Activated CD4-positive, alpha-beta T cell treated with anti-CD3 and anti-CD28 coated beads for 4 hours (primary cell): Measurements from ENCODE around the gene CREB1.
A peak's percentile ranks its signal among the peaks of the same experiment; 100 is the strongest.
"Not testable (repeated sequence)": the region's sequence is repeated elsewhere in the genome, so short reads cannot be mapped to it uniquely, and the experiment has no call there.

Experiments
- DNase-seq, 2 donors: peaks; one replicate each; pipeline ENCODE4 v3.0.0-alpha.2; 2020

The CREB1 gene

DNA sequence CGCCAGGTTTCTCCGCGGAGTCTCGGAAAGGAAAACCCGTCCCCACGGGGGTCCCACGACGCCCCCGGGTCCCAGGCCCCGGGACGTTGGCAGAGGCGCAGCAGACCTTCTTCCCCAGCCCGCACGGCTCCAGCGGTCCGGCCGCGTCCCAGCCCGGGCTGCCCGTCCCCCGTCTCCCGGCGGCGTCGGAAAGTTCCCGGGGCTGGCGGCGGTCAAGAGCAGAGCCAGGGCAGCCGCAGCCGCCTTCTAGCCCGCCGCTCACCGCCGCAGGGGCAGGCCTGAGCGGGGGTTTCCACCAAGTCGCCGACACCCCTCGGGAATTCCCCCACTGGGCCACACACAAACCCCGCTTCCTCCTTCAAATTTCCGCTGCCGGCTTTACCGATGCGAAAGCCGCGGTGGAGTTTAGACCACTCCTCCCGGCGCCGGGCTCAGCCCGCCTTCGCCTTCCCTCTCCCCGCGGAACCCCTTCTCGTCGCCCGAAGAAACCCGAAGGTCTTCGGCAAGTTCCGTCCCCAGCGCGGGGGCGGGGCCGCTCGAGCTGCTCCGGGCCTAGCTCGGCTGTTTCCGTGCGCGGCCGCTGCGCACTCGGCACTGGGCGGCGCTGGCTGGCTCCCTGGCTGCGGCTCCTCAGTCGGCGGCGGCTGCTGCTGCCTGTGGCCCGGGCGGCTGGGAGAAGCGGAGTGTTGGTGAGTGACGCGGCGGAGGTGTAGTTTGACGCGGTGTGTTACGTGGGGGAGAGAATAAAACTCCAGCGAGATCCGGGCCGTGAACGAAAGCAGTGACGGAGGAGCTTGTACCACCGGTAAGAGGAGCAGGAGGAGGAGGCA is at the start of gene CREB1:
Gene CREB1 (plus strand): TSS at position 633 of the 830 bp plus-strand sequence. CDS start 25,674 bp downstream, outside the sequence.
- peak; percentile 99 to 100 for DNase-seq

DNA sequence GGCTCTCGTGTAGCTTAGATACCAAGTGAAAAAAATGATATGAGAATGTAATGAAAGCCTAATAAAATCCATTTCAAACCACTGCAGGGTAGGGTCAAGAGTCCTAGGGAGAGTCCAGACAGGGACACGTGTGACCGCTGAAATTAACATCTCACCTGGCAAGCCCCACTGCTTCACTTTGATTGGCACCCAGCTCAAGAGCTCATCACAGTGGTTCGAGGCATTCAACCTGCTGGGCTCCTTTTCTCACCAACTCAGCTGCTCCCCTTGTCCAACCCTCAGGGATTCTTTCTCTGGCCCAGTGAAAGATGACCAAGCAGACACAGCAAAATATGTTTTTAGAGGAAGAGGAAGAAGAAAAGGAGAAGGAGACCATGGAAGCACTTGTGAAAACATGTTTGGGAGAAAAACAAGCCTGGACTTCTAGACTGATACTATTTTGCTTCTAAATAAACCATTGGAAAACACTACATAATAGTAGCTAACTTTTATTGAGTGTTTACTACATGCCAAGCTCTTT is 49.2 kb upstream of the CREB1 start:
- DNase-seq, result no peak

DNA sequence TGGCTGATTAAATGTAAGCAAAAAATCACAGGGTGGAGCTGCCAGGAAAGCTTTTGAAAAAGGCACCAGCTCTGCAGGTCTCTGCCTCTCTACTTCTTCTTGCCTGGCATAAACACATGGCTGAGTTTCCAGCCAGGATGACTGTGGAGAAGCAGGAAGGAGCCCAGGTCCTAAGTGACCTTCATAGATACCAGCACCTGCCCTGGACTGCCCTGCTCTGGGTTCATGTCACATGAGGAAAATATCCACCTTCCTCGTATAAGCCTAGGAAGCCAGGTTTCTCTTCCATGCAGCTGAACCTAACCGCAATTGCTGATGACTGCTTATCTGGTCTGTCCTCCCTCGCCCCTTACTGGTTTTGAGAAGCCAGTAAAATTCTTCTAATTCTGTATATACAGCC is 47.8 kb upstream of the CREB1 start:
- DNase-seq, result no peak

DNA sequence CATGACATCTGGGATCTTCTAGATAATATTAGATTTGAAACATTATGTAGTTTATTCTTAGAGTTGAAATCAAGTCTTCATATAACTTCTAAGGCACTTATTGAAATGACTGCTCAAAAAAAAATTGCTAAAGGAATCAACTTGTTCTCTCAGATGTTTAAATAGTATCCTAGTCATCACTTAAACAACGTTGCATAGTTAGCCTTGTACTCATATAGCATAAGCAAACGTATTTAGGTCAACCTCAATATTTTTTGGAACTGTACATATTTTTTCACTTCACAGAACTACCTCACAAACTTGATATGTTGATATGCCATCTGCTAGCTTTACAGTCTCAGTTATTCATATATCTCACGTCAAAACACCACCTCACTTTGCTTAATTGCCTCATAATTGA is 47.1 kb upstream of the CREB1 start:
- DNase-seq, result no peak

DNA sequence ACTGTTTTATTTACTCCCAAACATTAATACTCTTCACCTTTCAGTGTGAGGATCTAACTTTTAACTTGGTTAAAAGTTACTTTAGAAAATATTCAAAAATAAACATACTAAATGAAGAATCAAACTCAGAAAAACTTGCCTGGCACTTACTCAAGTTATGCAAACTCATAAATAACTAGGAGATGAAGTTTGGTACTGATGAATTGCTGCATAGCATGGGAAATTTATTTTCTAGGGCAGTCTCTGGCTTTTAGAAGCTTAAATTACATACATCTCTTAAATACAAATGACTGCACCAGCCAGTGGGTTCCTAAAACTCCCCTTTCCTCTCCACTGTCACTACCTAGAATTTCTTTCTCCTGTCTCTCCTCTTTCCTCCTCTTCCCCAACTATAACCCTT is 46.7 kb upstream of the CREB1 start:
- DNase-seq, result no peak

DNA sequence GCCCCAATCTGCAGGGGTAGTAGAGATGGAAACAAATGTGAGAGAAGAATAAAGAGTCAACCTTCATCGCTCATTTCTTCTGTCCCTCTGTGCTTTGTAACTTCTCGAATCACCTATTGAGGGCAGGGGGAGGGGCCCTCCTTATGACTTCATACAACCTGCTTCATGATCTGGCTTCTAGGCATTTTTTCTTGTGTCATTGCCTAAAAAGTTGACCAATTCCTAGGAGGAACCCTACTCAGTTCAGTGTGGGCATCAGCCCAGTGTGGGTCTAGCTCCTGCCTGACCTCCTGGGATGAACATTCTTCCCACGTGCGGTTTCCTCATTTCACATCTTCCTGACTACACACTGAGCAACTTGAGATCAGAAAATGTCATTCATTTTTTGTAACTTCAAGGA is 46.3 kb upstream of the CREB1 start:
- DNase-seq, result no peak

DNA sequence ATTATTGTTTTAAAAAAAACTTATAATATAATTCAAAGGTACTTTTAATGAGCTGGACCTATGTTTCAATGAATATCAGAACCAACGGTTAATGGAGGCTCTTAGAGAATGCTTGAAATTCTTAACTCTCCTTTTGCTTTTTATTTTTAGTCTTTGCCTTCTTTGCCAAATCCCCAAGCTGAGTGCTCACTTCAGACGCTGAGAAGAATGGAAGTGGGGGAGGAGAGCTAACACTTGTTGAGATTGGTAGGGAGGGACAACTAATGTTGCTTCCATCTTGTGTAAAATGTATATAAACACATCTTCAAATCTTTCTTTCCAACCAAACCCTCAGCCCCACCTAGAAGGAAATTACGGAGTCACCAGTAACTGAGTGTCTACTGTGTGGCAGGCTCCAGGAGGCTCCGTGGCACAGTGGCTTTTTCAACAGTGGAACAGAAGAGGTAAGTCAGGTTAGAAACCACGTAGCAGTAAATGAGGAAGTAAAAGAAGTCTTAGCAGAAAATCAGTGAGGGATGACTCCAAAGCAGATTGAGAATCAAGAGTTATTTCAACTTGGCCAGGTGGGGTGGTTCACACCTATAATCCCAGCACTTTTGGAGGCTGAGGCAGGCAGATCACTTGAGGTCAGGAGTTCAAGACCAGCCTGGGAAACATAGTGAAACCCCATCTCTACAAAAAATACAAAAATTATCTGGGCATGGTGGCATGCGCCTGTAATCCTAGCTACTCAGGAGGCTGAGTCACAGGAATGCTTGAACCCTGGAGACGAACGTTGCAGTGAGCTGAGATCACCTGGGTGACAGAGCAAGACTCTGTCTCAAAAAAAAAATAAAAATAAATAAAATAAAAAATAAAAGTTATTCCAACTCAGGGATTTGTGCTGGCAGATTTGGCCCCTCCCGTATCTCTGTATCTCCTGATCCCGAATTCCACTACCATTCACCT is 45.0 kb upstream of the CREB1 start:
- DNase-seq, result no peak

DNA sequence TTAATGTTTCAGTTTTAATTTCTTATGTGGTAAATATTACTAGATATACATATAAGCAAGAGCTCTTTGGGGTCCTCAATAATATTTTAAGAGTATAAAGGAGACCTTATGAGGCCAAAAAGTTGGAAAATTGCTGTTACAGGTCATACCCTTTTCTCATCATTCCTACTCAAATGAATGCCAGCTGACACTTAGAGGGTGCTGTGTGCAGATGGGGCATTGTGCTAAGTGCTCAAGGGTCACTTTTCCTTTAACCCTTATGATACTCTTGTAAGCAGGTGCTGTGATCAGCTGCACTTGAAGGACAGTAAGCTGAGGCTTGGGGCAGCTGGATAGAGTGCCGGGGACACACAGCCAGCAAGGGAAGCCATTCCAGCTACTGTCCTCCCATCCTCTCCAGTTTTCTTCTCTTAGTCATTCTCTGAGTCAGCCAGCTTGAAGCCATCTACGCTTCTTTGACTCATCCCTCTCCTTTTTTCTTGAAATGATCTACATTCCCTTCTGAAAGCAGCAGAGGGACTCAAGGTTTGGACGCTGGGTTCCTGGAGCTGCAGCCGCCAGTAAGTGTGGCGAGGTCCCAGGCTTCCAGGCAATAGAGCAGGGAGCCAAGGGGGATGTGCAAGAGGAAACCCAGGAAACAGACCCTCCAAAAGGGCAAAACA is 42.0 kb upstream of the CREB1 start:
- DNase-seq, result no peak

DNA sequence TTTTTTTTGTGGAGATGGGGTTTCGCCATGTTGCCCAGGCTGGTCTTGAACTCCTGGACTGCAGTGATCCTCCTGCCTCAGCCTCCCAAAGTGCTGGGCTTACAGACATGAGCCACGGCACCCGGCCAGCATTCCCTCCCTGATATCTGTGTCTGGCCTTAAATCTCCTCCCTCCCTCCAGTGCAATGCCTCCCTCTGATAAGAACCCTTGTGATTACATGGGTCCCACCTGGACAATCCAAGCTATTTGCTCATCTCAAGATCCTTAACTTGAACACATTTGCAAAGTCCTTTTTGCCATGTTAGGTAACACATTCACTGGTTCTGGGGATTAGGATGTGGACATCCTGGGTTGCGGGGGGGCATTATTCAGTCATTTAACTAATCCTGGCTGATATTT is 40.5 kb upstream of the CREB1 start:
- DNase-seq, result no peak

DNA sequence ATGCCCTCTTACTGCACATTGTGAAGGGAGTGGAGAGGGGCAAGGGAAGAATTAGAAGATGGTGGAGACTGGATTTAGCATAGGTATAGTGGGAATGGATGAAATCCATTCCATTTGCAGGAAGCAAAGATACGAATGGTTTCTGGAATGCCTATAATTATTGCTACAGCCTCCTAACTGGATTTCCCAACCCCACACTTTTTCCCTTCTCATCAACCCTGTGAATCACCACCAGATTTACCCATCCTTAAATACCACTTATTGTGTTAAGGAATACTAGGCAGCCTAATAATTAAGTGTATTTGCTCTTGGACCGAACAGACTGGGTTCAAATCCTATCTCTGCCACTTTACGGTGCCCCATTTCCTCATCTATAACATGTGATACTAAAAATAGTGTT is 39.3 kb upstream of the CREB1 start:
- DNase-seq, result no peak

DNA sequence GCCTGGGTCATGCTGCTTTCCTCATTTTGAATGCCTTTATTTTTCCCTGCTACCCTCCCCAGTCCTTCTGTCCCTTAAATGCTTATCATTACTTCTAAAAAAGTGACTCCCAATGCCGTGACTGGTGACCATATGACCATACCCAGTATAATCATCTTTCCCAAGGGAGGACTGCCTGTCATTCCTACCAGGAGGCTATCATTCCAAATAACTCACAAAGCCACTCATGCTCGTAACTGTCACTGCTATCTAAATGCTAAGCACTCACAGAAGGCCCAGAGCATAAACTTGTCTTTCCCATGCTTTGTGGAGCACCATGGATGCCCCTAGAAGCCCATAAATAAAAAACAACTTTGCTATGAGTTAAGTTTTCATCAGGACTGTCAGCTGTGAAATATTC is 38.7 kb upstream of the CREB1 start:
- DNase-seq, result no peak

DNA sequence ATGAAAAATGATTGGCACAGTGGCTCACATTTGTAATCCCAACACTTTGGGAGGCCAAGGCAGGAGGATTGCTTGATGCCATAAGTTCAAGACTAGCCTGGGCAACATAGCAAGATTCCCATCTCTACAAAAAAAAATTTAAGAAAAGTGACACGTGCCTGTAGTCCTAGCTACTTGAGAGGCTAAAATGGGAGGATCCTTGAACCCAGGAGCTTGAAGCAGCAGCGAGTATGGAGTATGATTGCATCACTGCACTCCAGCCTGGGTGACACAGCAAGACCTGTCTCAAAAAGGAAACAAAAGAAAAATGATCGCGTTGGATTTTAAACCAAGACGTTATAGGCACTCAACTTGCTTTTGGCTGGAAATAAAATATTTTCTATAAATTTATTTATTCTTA is 37.8 kb upstream of the CREB1 start:
- DNase-seq, result no peak

DNA sequence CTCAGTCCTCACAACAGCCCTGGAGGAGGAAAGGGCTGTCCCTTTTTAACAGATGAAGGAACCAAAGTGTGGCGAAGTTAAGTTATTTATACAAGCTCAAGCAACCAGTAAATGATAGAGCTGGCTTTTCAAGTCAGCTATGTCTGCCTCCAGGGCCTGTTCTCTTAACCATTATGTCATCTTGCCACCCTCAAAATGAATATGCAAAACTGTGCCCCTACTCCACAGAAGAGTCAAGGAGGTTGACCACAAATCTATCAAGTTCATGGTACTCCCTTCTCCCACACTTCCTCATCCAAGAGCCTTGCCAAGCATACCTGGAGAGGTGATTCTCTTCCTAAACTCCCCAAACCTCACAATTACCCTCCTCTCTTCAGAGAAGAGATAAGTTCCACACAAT is 37.3 kb upstream of the CREB1 start:
- no peak for DNase-seq

DNA sequence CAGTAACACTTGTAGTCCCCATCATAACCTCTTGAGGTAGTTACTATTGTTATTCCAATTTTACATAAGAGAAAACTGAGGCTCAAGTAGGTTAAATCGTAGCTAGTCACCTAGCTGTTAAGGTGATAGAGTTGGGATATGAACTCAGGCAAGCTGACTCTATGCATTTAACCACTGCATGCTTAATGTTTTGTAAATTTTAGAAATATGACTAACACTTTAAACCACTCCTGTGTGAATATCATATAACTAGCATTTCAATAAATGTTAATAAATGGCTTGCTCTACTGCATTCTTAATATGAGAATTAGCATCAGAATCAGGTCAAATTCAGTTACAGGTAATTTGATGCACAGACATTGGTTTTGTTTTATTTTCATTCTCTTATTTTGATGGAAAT is 35.6 kb upstream of the CREB1 start:
- no peak for DNase-seq

DNA sequence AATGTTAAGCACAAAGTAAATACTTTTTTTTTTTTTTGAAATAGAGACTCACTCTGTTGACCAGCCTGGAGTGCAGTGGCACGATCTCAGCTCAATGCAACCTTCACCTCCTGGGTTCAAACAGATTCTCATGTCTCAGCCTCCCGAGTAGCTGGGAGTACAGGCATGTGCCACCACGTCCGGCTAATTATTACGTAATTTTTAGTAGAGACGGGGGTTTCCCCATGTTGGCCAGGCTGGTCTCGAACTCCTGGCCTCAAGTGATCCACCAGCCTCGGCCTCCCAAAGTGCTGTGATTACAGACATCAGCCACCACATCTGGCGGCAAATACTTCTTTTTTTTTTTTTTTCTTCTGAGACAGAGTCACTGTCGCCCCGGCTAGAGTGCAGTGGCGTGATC is 32.8 kb upstream of the CREB1 start:
- not testable (repeated sequence) for DNase-seq

DNA sequence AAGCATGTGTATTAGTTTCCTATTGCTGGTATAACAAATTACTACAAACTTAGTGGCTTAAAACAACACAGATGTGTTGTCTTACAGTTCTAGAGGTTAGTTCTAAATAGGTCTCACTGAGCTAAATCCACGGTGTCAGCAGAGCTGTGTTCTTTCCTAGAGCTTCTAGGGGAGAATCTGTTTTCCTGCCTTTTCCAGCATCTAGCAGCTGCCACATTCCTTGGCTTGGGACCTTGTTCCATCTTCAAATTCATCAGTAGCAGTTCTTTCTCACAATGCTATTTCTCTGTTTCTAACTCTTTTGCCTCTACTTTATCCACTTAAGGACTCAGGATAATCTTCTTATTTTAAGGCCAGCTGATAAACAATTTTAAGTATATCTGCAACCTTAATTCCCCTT is 32.2 kb upstream of the CREB1 start:
- DNase-seq, result no peak

DNA sequence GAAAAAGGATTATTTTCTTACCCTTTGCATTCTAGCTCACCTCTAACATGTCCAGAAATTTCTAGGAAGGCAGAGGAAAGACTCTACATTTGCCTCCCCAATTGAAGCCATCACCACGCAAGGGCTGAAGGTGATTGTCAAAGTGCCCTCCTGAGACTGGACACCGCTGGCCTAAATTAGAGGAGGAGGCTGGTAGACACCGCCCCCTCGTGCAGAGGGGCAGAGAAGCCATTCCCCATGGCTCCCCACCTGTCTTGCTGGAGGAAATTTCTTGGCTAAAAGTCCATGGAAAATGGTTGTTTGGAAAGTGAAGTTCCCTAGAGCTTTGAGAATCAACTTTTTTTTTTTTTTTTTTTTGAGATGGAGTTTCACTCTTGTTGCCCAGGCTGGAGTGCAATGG is 31.3 kb upstream of the CREB1 start:
- DNase-seq, result no peak

DNA sequence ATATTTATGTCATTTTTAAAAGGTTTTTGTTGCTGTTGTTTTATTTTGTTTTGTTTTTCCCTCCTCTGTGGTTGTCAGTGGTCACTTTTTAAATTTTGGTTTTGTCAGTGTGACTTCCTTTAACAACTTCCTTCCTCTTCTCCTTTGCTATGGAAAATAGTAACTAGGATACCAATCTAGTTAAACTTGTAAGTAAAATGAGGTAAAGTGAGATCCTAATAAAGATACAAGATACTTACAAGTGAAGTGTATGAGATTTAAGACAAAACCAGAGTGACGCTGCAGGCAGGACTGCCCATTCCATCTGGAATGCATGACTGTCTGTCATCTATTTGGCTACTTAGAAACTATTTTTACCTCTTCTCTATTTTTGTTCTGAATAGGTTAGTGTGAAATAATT is 30.6 kb upstream of the CREB1 start:
- no peak for DNase-seq

DNA sequence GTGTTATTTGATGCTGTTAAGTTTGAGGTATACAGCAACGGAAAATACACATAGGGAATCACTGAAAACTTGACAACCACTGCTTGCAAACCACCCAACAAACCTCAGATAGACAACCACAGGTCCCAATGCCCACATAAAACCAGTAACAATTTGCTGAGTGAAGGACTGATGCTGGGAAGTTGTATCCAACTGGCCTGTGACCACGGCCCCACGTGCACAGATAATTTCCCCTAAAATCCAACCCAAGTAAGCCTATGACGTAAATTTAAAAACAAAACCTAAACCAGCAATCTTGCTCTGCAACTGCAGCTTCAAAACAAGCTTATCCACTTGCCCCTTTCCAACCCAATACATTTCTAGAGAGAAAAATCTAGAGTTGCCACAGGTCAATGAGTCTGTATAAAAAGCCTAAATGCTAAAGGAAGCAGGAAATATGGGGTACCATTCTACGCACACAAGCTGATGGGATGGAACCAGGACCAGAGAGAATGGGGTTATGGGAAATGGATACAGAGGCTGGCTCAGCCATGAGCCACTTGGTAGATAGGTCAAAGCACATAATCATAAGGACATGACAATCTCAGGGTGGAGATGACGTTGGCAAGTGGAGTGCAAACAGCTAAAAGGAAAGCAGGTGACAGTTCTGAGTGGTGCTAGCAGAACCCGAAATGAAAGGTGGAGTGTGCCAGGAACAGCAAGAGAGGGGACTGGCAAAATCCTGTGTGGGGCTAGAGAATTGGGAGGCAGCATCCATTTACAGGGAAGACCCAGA is 27.8 kb upstream of the CREB1 start:
- no peak for DNase-seq

DNA sequence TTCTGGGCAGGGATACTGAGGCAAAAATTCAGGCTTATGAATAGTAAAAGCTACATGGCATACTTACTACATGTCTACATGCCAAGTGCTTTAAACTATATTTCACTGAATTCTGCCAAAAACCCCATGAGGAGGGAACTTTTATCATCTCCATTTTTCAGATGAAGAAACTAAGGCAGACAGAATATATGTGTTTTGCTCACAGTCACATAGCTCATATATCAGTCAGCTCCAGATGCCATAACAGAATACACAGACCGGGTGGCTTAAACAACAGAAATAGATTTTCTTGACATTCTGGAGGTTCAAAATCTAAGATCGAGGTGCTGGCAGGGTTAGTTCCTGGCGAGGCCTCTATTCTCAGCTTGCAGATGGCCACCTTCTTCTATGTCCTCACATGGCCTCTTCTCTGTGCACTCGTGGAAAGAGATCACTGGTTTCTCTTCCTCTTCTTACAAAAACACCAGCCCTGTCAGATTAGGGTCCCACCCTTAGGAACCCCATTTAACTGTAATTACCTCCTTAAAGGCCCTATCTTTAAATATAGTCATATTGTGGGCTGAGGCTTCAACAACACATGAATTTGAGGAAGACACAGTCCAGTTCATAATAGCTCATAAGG is 27.1 kb upstream of the CREB1 start:
- DNase-seq, result no peak

DNA sequence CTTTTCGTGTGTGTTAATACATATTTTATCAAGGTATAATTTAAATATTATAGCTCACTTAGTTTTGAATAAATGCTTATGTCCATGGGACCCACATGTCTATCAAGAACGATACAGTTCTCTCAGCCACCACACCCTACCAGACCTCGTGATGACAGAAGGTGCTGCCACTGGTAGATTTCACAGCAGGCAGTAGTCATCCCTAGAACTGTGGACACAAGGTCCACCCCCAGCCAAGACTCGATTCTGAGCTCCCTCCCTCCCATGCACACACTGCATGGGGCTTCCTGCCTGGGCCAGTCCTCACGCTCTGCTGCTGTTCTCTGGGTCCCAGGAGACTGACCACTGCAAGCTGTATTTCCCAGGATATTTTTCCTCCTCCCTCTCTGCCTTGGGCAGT is 26.5 kb upstream of the CREB1 start:
- DNase-seq, result no peak
